Keratinocyte (primary cell): ENCODE data around the gene SCUBE3. TPM values are rescaled to one million over a fixed set of nuclear protein-coding genes. Genes with fewer than 3 reads are reported as not detected.

Experiments used
- DNase-seq: peaks from one replicate; pipeline ENCODE4 v3.0.0-alpha.2; 2011; ENCODE audit warnings: low read depth, missing footprints, low spot score
- FAIRE-seq: peaks from 2 replicates; lab custom pipeline; 2011; peaks lifted over from hg19 to GRCh38; lab: Jason Lieb, UNC
- H2AFZ ChIP-seq: 2 replicates; pipeline ENCODE4 v1.6.0; 2012; ENCODE audit warnings: low read length, control low read depth, inconsistent platforms; ENCODE audit not compliant: control insufficient read depth
- H3K27ac ChIP-seq: 2 replicates; pipeline ENCODE4 v1.5.1; 2011; ENCODE audit warnings: low read length; ENCODE audit not compliant: control insufficient read depth, insufficient read depth
- H3K27me3 ChIP-seq: 3 replicates; pipeline ENCODE4 v1.6.0; 2011; ENCODE audit warnings: low read length; ENCODE audit not compliant: control insufficient read depth, insufficient read depth; ENCODE audit errors: extremely low read depth
- H3K36me3 ChIP-seq, 2 experiments: 2 replicates in 1 of 2; 3 replicates in 1 of 2; pipeline ENCODE4 v1.5.1; 2011; ENCODE audit warnings: low read length in 2 of 2, mild to moderate bottlenecking in 1 of 2; ENCODE audit not compliant: control insufficient read depth in 2 of 2, insufficient read depth in 2 of 2; ENCODE audit errors: extremely low read depth in 1 of 2
- H3K4me1 ChIP-seq: 3 replicates; pipeline ENCODE4 v1.5.1; 2011; ENCODE audit warnings: low read length; ENCODE audit not compliant: control insufficient read depth, insufficient read depth; ENCODE audit errors: extremely low read depth
- H3K4me2 ChIP-seq: 3 replicates; pipeline ENCODE4 v1.6.0; 2011; ENCODE audit warnings: low read depth, low read length; ENCODE audit not compliant: control insufficient read depth, insufficient read depth; ENCODE audit errors: extremely low read depth
- H3K4me3 ChIP-seq, 3 experiments: fragments of 200-600 bp in 1 of 3; sonication (generic) in 1 of 3; 2 replicates in 2 of 3; 3 replicates in 1 of 3; pipeline ENCODE4 v1.5.1; 2011 to 2016; ENCODE audit warnings: low read length in 3 of 3, mild to moderate bottlenecking in 3 of 3, control low read depth in 2 of 3, inconsistent platforms in 1 of 3, low read depth in 1 of 3, mixed read lengths in 1 of 3, mixed run types in 1 of 3, moderate library complexity in 1 of 3; ENCODE audit not compliant: control insufficient read depth in 2 of 3, insufficient read depth in 2 of 3; ENCODE audit errors: extremely low read depth in 1 of 3
- H3K79me2 ChIP-seq: 2 replicates; pipeline ENCODE4 v1.6.0; 2012; ENCODE audit warnings: low read length; ENCODE audit not compliant: control insufficient read depth, insufficient read depth
- H3K9ac ChIP-seq: 3 replicates; pipeline ENCODE4 v1.6.0; 2011; ENCODE audit warnings: low read length; ENCODE audit not compliant: control insufficient read depth, insufficient read depth; ENCODE audit errors: extremely low read depth
- H3K9me1 ChIP-seq: 3 replicates; pipeline ENCODE4 v1.6.0; 2011; ENCODE audit warnings: low read length; ENCODE audit not compliant: control insufficient read depth, insufficient read depth; ENCODE audit errors: extremely low read depth
- H3K9me3 ChIP-seq: 2 replicates; pipeline ENCODE4 v1.5.1; 2012; ENCODE audit warnings: low read depth, low read length; ENCODE audit not compliant: control insufficient read depth
- H4K20me1 ChIP-seq: 3 replicates; pipeline ENCODE4 v1.6.0; 2011; ENCODE audit warnings: low read length; ENCODE audit not compliant: control insufficient read depth, insufficient read depth; ENCODE audit errors: extremely low read depth
- CTCF ChIP-seq, 3 experiments: IDR thresholded peaks in 1 of 3; conservative IDR thresholded peaks in 1 of 3; optimal IDR thresholded peaks in 1 of 3; 2 replicates in 2 of 3; 3 replicates in 1 of 3; pipeline versions ENCODE3 to v1.5.1; 2011; ENCODE audit warnings: low read length in 3 of 3, mild to moderate bottlenecking in 3 of 3, moderate library complexity in 2 of 3, control low read depth in 1 of 3, inconsistent platforms in 1 of 3; ENCODE audit not compliant: insufficient read depth in 2 of 3; ENCODE audit errors: extremely low read depth in 1 of 3
- EZH2 ChIP-seq: IDR thresholded peaks from one replicate; pipeline ENCODE4 v1.6.1; 2012; ENCODE audit warnings: inconsistent platforms, mild to moderate bottlenecking, low read length, moderate library complexity
- dilution Hi-C: fragments of 300-500 bp; cut with MboI; formaldehyde crosslinking; loops from one replicate; pipeline ENCODE4 v1.7.0; 2020; ENCODE audit warnings: low sequenced_read_pairs; ENCODE audit not compliant: extremely low pct_ligation_motif_present
- polyA plus RNA-seq, 5 experiments: library from polyadenylated mRNA; depleted of rRNA in 3 of 5; stranded (reverse) in 3 of 5; stranded (forward) in 1 of 5; unstranded in 1 of 5; fragments of >200 nt; gene quantifications; 1 replicate in 1 of 5; 2 replicates in 3 of 5; 3 replicates in 1 of 5; pipeline versions ENCODE4 v1.2.1 to v1.2.3, GENCODE V29; 2011 to 2012; ENCODE audit warnings: missing spikeins in 2 of 5, low read depth in 1 of 5, low replicate concordance in 1 of 5

Gene SCUBE3
- polyA plus RNA-seq, 1 donor (not counting 4 experiments of a cell fraction or from before 2014, with no cell fraction given) = 0.01 TPM

DNA sequence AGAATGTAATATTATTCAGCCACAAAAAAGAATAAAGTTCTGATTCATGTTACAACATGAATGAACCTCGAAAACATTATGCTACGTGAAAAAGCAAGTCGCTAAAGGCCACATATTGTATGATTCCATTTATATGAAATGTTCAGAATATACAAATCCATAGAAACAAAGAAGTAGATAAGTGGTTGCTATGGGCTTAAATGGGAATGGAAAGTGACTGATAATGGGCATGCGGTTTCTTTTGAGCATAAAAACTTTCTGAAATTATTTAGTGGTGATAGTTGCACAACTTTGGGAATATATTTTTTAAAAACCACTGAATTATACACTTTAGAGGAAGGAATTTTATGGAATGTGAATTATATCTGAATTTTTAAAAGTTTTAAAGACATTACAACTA is 39.3 kb upstream of the SCUBE3 start:
- dilution Hi-C loops = no loop called here
- H3K27ac ChIP-seq = no peak overlapping the region
- no peak for TF ChIP-seq CTCF (optimal IDR thresholded peaks at IDR 0.05 in 1 of 3, IDR thresholded peaks at IDR 0.05 in 1 of 3, conservative IDR thresholded peaks at IDR 0.05 in 1 of 3; ENCODE audit: extremely low read depth in 1 of 3, insufficient read depth in 2 of 3, low read length in 3 of 3)
- TF ChIP-seq EZH2 = no peak

GRCh38 chr6:35176301-35177024 is 37.3 kb upstream of the SCUBE3 start:
- Histone ChIP-seq H2AFZ (no peak overlapping the region), H3K9me1 (no peaks in the 10 kb centered on the region), H3K79me2 (no peaks in the 10 kb centered on the region), H3K4me1 (peaks cover 12% of the 10 kb centered on the region), H3K9me3 (no peaks in the 10 kb centered on the region), H3K4me3 (no peak overlapping the region), H3K4me2 (no peak overlapping the region), H4K20me1 (no peaks in the 10 kb centered on the region), H3K27ac (no peak overlapping the region), H3K36me3 (no peaks in the 10 kb centered on the region), H3K27me3 (no peaks in the 10 kb centered on the region), H3K9ac (no peak overlapping the region)
- TF ChIP-seq EZH2 = no peak
- no peak for TF ChIP-seq CTCF (optimal IDR thresholded peaks at IDR 0.05 in 1 of 3, IDR thresholded peaks at IDR 0.05 in 1 of 3, conservative IDR thresholded peaks at IDR 0.05 in 1 of 3; ENCODE audit: extremely low read depth in 1 of 3, insufficient read depth in 2 of 3, low read length in 3 of 3)
- DNase-seq (no peak), FAIRE-seq (no peak)
- dilution Hi-C loops = no loop called here

More for the DNA sequence above, 39.3 kb upstream of the SCUBE3 start:
- H3K4me3 ChIP-seq = no peak overlapping the region
- no peaks in the 10 kb centered on the region for H3K9me1 ChIP-seq
- peaks cover 1% of the 10 kb centered on the region for H3K9me3 ChIP-seq
- FAIRE-seq (no peak), DNase-seq (no peak)
- H3K36me3 ChIP-seq = no peaks in the 10 kb centered on the region
- H3K4me2 ChIP-seq = no peak overlapping the region
- no peak overlapping the region for H2AFZ ChIP-seq
- H3K4me1 ChIP-seq = peaks cover 6% of the 10 kb centered on the region
- no peaks in the 10 kb centered on the region for H3K79me2 ChIP-seq
- no peak overlapping the region for H3K9ac ChIP-seq
- H4K20me1 ChIP-seq = no peaks in the 10 kb centered on the region
- peaks cover 3% of the 10 kb centered on the region for H3K27me3 ChIP-seq
